Measurements from ENCODE around the gene PITPNC1.

PITPNC1 gene

GRCh38 chr17:67520252-67520906, 143.3 kb downstream of the PITPNC1 start:
- no peak for FAIRE-seq

GRCh38 chr17:67520916-67521774, 144.1 kb downstream of the PITPNC1 start:
- no peak for FAIRE-seq

GRCh38 chr17:67521775-67522069, 144.6 kb downstream of the PITPNC1 start:
- FAIRE-seq: no peak

- FAIRE-seq: no peak
Observed at GRCh38 chr17:67523101-67523500, 146.0 kb downstream of the PITPNC1 start.

- no peak for FAIRE-seq
Observed at GRCh38 chr17:67525239-67526135, 148.4 kb downstream of the PITPNC1 start.

GRCh38 chr17:67526700-67527099, 149.6 kb downstream of the PITPNC1 start:
- FAIRE-seq: no peak

GRCh38 chr17:67528751-67529436, 151.8 kb downstream of the PITPNC1 start:
- no peak for FAIRE-seq

GRCh38 chr17:67531291-67531690, 154.2 kb downstream of the PITPNC1 start:
- FAIRE-seq: no peak

- no peak for FAIRE-seq
Observed at GRCh38 chr17:67532326-67532871, 155.3 kb downstream of the PITPNC1 start.

GRCh38 chr17:67534941-67535340, 157.9 kb downstream of the PITPNC1 start:
- FAIRE-seq: no peak

GRCh38 chr17:67542219-67543114, 165.4 kb downstream of the PITPNC1 start:
- no peak for FAIRE-seq

- FAIRE-seq: no peak
Observed at GRCh38 chr17:67544364-67544955, 167.4 kb downstream of the PITPNC1 start.

- no peak for FAIRE-seq
Observed at GRCh38 chr17:67546578-67547527, 169.8 kb downstream of the PITPNC1 start.

GRCh38 chr17:67548693-67549092, 171.6 kb downstream of the PITPNC1 start:
- FAIRE-seq: no peak

GRCh38 chr17:67549820-67550219, 172.7 kb downstream of the PITPNC1 start:
- FAIRE-seq: no peak

- FAIRE-seq: no peak
Observed at GRCh38 chr17:67554634-67555033, 177.6 kb downstream of the PITPNC1 start.

- no peak for FAIRE-seq
Observed at GRCh38 chr17:67555855-67556254, 178.8 kb downstream of the PITPNC1 start.

- no peak for FAIRE-seq
Observed at GRCh38 chr17:67557052-67557845, 180.2 kb downstream of the PITPNC1 start.

GRCh38 chr17:67557921-67558320, 180.8 kb downstream of the PITPNC1 start:
- no peak for FAIRE-seq

All from TTC549 (cell line).